GM21390 (cell line): ENCODE data around the gene PLA2G5.

Experiments
- ATAC-seq: cut with Tn5 transposase; IDR thresholded peaks from one replicate; pipeline ENCODE4 v1.9.1; 2021; ENCODE audit not compliant: unreplicated experiment

The PLA2G5 gene

DNA sequence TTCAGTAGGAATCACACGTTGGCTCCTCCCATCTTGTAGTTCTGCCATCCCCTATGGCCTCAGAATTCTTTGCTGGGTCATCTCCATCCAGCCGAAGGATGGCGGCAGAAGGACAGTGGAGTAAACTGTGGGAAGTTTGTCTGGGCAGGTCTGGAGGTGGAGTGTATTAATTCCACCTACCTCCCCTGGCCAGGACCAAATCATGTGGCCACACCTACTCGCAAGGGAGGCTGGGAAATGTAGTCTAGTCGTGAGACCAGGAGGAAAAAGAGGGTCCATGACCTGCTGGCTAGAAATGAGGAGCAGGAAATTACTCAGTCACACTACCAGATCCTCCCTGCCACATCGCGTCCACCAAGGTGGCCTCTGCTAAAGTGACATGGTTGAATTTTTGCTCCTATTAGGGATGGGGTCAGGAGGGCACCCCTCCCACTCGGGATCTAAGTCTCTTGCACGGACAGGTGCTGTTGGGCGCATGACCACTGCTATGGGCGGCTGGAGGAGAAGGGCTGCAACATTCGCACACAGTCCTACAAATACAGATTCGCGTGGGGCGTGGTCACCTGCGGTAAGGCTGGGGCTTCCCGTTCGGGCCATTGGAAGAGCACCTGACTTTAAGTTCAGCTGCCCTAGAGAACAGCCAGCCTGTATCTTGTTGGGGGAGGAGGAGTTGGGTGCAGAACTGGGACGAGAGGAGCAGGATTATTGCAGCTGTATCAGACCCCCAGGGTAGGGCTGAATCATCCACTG lies 19.5 kb downstream of the PLA2G5 start:
- no peak for ATAC-seq

DNA sequence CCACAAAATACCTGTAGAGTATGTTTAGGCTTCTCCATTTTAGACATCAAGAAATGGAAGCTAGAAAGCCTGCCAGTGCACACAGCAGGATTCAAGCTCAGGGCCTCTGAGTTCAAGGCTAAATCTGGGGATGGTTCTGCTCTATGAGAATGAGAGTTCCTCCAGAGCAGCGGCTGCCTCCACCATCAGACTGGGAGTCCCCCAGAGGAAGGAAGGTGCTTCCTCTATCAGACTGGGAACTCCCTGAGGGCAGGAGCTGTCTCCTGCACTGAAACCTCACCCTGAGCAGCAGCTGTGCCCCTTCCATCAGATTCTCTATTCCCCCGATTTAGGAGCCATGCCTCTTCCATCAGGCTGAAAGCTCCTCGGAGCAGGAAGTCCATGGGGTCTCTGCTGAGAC lies 20.1 kb downstream of the PLA2G5 start:
- no peak for ATAC-seq

DNA sequence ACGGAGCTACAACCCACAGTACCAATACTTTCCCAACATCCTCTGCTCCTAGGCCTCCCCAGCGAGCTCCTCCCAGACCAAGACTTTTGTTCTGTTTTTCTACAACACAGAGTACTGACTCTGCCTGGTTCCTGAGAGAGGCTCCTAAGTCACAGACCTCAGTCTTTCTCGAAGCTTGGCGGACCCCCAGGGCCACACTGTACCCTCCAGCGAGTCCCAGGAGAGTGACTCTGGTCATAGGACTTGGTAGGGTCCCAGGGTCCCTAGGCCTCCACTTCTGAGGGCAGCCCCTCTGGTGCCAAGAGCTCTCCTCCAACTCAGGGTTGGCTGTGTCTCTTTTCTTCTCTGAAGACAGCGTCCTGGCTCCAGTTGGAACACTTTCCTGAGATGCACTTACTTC lies 20.6 kb downstream of the PLA2G5 start:
- ATAC-seq, result no peak

DNA sequence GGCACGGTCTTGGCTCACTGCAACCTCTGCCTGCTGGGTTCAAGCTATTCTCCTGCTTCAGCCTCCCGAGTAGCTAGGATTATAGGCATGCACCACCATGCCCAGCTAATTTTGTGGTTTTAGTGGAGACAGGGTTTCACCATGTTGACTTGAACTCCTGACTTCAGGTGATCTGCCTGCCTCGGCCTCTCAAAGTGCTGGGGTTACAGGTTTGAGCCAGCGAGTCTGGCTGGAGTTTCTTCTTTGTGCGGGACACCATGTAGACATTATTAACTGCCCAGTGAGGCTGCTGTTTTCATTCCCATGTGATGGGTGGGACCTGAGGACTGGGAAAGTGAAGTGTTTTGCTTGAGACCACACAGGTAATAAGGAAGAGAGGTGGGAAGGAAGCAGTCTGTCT lies 23.3 kb downstream of the PLA2G5 start:
- ATAC-seq, result no peak

DNA sequence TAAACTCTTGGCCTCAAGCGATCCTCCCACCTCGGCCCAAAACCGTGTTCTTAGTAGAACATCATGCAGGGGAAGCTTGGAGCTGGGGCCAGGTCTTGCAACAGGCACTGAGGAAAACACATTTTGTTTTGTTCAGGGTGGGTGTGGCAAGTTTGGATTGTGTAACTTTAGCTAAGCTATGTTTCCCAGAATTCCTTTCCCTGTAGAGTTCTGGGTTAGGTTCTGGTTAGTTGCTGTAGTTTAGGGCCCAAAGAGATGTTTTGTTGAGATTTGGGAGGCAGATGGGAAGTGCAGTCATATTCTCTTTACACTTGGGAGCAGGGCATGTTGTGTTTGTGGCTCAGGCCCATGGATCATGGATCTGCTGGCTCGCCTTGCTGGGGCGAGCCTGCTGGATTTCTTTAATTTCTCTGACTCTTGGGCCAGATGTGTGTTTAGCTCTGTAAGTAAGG lies 24.0 kb downstream of the PLA2G5 start:
- no peak for ATAC-seq

DNA sequence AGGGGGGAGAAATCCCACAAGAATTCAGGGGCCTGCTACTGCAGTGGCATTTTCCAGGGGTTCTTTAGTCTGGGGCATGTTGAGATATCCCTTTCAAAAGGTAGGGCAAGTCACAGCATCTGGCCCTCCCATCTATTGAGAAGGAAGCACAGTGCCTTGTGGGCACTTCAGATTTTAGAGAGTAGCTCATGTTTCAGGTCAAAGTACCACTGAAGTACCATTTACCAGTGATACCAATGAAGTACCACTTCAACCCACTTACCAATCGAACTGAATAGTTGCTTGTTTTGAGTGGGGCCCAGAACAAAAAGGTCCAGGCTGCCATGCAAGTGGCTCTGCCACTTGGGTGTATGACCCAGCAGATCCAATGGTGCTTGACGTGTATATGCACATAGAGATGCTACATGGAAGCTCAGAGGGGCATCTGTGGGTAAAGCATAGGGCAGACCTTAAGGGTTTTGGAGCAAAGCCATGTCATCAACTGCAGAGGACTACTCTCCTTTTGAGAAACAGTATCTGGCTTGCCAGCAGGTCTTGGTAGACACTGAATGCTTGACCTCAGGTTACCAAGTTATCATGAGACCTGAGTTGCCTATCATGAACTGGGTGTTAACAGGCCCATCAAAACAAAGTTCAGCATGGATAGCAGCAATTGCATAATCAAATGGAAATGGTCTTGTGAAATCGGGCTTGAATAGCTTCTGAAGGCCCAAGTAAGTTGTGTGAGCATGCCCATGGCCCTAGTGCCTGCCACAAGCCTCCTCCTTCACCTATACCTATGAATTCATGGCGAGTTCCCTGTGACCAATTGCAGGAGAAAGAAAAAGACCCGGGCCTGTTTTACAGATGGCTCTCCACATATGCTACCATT lies 25.8 kb downstream of the PLA2G5 start:
- no peak for ATAC-seq

DNA sequence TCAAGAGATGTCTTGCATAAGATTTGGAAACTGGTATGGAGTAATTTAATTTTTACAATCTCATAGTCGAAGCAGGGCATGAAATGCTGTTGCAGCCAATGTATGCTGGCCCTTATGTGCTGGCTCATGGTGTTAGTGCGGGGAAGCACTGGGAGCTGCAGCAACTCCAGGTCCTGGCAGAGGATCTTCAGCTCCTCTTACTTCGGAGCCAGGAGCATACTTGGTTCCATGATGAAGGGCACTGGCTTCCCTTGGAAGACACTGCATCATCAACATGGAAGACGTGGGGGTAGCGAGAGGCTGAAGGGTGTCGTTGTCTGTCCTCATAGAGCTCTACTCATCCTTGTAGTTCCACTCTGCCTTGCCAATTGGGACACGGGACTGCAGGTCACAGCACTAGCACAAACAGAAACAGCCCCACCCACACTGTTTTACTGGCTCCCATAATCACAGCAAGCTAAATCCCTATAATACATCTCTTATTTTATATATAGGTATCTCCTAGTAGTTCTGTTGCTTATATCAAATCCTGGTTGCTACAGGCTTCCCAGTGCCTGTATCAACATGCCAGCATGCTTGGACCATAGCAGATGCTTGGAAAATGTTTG lies 26.9 kb downstream of the PLA2G5 start:
- no peak for ATAC-seq

- no peak for ATAC-seq
Measured at GRCh38 chr1:20099533-20099932, 29.5 kb downstream of the PLA2G5 start.

- ATAC-seq, result no peak
Measured at GRCh38 chr1:20100632-20101355, 30.8 kb downstream of the PLA2G5 start.

GRCh38 chr1:20102875-20103274 lies 32.9 kb downstream of the PLA2G5 start:
- no peak for ATAC-seq

GRCh38 chr1:20105856-20106255 lies 35.9 kb downstream of the PLA2G5 start:
- ATAC-seq, result no peak

- ATAC-seq, result no peak
Measured at GRCh38 chr1:20107351-20107750, 37.4 kb downstream of the PLA2G5 start.

- no peak for ATAC-seq
Measured at GRCh38 chr1:20107796-20108195, 37.8 kb downstream of the PLA2G5 start.

DNA sequence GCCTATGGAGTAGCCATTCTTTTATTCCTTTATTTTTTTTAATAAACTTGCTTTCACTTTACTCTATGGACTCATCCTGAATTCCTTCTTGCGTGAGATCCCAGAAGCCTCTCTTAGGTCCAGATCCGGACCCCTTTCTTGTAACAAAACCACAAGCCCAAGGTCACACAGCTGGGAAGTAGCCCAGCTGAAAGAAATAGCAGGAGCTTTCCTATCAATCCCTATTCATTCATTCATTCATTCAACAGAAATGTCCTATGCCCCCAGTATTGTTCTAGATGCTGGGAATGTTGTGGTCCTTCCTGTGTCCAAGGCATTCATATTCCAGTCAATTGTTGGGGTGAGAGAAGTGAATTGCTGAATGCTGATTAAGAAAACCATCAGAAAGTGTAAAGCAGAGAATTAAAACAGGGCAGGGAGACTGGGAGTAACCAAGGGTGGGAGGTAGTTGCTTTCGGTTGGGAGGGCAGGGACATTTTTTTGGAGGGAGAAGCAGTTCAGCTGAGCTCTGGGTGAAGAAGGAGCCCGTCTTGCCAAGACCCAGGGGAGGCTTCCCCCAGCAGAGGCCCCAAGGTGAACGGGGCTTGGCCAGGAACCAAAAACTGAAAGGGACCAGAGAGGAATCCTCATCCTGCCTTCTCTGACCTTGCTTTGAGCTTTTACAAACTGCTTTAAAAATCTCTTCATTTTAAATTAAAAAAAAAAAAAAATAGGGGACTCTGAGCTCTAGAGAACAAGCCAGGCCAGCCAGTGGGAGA lies 38.6 kb downstream of the PLA2G5 start:
- no peak for ATAC-seq

DNA sequence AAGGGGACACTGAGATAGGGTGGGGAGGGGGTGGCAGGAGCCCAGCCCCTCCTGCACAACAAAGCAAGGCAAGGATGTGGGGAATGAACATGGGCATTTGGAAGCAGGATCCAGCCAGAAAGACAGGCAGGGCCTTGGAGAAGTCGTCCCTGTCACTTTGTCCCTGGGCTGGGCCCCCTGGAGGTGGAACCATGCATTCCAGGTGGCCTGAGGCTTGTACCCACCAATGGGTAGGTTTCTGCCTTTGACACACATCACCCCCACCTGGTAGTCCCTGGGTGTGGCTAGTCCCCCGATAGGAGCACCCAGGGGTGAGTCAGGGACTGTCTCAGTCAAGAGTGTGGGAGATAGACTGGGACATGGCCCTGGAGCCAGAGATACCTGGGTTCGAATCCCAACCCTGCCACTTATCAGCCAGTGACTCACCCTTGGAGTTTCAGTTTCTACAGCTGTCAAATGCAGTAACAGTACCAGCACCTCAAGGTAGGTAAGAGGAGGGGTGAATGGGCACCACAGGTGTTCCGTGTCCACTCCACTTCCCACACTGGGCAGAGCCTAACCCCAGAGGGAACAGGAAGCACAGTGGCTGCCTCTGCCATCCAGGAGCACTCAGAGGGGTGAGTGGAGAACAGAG lies 39.3 kb downstream of the PLA2G5 start:
- no peak for ATAC-seq

- no peak for ATAC-seq
Measured at GRCh38 chr1:20110679-20111078, 40.7 kb downstream of the PLA2G5 start.

- ATAC-seq, result no peak
Measured at GRCh38 chr1:20111452-20111851, 41.5 kb downstream of the PLA2G5 start.

DNA sequence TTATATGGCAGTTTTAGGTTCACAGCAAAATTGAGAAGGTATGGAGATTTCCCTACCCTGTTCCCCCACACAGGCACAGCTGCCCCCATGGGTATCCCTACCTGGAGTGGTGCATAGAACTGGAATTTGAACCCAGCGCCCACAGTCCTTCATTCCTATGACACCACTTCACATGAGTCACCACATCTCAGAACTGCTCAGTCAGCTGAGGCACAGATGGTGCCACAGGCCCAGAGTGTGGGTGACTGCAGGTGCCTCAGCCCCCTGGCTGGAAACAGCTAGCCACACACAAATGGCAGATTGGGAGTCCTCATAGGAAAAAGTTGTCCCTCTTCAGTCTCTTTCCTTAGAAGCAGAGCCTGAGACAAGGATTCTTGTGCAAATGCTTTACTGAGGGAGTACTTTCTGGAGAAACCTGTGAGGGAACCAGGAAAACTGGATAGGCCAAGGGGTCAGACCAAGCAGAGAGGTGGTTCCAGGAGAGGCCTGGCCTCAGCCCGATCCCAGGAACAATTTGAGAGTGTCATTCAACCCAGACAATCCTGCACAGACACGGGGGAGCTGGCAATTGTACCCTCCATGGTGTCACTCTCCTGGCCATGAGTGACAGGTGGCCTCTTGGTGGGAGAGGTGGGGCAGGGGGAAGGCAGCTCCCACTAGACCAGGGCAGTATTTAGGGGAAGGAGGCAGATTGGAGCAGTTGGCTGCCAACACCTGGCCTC lies 42.4 kb downstream of the PLA2G5 start:
- ATAC-seq, result no peak

DNA sequence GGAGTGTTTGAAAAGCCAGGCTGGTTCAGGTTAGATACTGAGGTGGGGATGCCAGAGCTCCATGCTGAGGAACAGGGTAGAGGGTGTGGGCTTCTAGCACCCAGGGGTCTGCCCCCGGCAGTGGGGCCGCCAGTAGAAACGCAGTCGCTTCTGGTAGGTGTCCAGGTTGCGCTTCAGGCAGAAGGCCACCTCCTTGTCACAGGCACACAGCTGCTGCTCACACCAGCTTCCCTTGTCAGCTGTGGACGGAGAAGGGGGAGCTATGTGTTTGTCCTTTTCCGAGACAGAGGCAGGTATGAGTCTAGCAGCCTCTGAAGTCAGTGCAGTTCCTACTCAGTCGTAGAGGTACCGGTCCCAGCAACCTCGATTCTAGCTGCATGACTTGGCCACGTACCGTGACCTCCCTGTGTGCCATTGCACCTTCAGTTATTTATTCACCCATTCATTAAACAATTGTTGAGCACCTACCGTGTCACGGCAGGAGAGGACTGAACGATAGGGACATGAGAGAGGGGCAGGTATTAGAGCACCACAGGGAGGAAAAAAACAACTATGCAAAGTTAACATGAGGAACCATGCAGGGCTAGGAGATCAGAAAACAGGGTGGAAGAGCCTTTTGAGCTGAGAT lies 44.1 kb downstream of the PLA2G5 start:
- ATAC-seq, result no peak
